ENCODE results near the gene UTS2R. TPM values are rescaled to one million over a fixed set of nuclear protein-coding genes. Genes with fewer than 3 reads are reported as not detected.
A peak's percentile ranks its signal among the peaks of the same experiment; 100 is the strongest.
"Not testable (repeated sequence)": the region's sequence is repeated elsewhere in the genome, so short reads cannot be mapped to it uniquely, and the experiment has no call there.

The UTS2R gene
- polyA plus RNA-seq, 1 donor (not counting 4 experiments of a cell fraction or from before 2014, with no cell fraction given), result not detected

DNA sequence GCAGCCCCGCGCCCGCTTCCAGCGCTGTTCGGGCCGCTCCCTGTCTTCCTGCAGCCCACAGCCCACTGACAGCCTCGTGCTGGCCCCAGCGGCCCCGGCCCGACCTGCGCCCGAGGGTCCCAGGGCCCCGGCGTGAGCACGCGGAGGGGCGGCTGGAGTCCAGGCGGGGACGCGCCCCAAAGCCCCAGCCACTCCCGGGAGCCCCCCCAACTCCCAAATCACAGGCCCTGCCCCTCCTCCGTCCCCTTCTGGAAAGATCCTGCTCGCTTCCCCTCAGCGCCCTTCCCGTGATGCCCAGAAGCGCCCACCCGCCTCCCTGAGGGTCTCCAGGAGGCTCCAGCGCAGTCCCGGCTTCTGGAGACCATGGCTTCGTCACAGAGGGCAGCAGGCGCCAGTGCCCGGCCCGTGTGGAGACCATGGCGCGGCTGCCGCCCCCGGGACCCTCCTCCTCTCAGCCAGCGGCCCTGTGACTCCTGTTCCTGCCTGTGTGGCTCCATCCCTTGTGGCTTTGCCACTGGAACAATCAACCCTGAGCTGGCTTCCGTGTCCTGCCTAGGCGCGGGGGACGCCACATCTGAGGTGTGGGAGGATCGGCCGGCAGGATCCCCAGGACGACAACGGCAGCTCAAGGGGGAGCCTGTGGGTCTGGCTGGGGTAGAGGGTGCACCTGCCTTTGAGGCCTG lies 3.9 kb downstream of the UTS2R start:
- H2AFZ ChIP-seq (ENCODE audit: control insufficient read depth, low read length), result no peak overlapping the region
- FAIRE-seq (no peak), DNase-seq (ENCODE audit: low read depth, low spot score) (no peak)
- no peak overlapping the region for H3K27ac ChIP-seq (ENCODE audit: control insufficient read depth, insufficient read depth, low read length)
- TF ChIP-seq, protein P1, sequence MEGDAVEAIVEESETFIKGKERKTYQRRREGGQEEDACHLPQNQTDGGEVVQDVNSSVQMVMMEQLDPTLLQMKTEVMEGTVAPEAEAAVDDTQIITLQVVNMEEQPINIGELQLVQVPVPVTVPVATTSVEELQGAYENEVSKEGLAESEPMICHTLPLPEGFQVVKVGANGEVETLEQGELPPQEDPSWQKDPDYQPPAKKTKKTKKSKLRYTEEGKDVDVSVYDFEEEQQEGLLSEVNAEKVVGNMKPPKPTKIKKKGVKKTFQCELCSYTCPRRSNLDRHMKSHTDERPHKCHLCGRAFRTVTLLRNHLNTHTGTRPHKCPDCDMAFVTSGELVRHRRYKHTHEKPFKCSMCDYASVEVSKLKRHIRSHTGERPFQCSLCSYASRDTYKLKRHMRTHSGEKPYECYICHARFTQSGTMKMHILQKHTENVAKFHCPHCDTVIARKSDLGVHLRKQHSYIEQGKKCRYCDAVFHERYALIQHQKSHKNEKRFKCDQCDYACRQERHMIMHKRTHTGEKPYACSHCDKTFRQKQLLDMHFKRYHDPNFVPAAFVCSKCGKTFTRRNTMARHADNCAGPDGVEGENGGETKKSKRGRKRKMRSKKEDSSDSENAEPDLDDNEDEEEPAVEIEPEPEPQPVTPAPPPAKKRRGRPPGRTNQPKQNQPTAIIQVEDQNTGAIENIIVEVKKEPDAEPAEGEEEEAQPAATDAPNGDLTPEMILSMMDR (optimal IDR thresholded peaks at IDR 0.05 in 1 of 3, IDR thresholded peaks at IDR 0.05 in 1 of 3, conservative IDR thresholded peaks at IDR 0.05 in 1 of 3; ENCODE audit: extremely low read depth in 1 of 3, insufficient read depth in 2 of 3, low read length in 3 of 3), result no peak
- no peak for TF ChIP-seq EZH2 (IDR thresholded peaks at IDR 0.05; ENCODE audit: low read length)
- no peaks in the 10 kb centered on the region for H3K9me1 ChIP-seq (ENCODE audit: control insufficient read depth, extremely low read depth, insufficient read depth, low read length)
- no peaks in the 10 kb centered on the region for H3K9me3 ChIP-seq (ENCODE audit: control insufficient read depth, low read depth, low read length)
- H3K36me3 ChIP-seq (ENCODE audit: control insufficient read depth in 2 of 2, extremely low read depth in 1 of 2, insufficient read depth in 2 of 2, low read length in 2 of 2), result no peaks in the 10 kb centered on the region
- no peak overlapping the region for H3K4me2 ChIP-seq (ENCODE audit: control insufficient read depth, extremely low read depth, insufficient read depth, low read depth, low read length)
- peaks cover 2% of the 10 kb centered on the region for H3K4me1 ChIP-seq (ENCODE audit: control insufficient read depth, extremely low read depth, insufficient read depth, low read length)
- H3K4me3 ChIP-seq (ENCODE audit: control insufficient read depth in 2 of 3, extremely low read depth in 1 of 3, insufficient read depth in 2 of 3, low read depth in 1 of 3, low read length in 3 of 3), result no peak overlapping the region
- dilution Hi-C loops (cut with MboI; ENCODE audit: extremely low pct_ligation_motif_present, low sequenced_read_pairs), result no loop called here
- H3K9ac ChIP-seq (ENCODE audit: control insufficient read depth, extremely low read depth, insufficient read depth, low read length), result no peak overlapping the region
- peaks cover 82% of the 10 kb centered on the region for H3K27me3 ChIP-seq (ENCODE audit: control insufficient read depth, extremely low read depth, insufficient read depth, low read length)
- H4K20me1 ChIP-seq (ENCODE audit: control insufficient read depth, extremely low read depth, insufficient read depth, low read length), result no peaks in the 10 kb centered on the region
- no peaks in the 10 kb centered on the region for H3K79me2 ChIP-seq (ENCODE audit: control insufficient read depth, insufficient read depth, low read length)

DNA sequence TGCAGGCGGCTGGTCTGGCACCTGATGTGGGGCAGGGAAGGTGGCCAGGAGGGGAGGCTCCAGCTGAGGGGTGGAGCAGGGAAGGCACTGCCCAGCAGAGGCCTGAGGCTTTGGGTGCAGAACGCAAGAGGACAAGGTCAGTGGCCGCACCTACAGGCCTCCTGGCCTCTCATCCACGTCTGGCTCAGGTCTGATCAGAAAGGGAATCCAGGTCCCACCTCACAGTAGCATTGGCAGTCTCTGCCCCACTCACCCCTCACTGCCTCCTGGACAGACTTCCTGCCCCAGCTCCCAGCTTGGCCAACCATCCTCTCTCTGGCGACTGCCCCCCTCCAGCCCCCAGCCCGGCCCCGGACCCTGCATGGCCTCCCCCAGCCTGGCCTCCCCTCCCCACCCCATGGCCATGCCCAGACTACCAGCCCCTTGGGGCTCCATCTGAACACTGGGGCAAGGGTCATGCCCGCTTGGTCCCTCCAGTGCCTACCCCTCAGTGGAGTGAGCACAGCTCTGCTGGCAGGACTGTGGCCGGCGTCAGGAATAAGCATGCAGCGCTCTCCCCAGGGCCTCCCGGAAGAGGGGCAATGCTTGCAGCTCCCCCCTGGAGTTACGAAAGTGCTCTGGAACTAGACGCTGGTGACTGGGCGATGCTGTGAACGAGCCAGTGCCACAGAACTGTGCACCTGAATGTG lies 4.6 kb downstream of the UTS2R start:
- Histone ChIP-seq H3K36me3 (ENCODE audit: control insufficient read depth in 2 of 2, extremely low read depth in 1 of 2, insufficient read depth in 2 of 2, low read length in 2 of 2) (no peaks in the 10 kb centered on the region), H3K4me2 (ENCODE audit: control insufficient read depth, extremely low read depth, insufficient read depth, low read depth, low read length) (no peak overlapping the region), H2AFZ (ENCODE audit: control insufficient read depth, low read length) (no peak overlapping the region), H3K27me3 (ENCODE audit: control insufficient read depth, extremely low read depth, insufficient read depth, low read length) (peaks cover 82% of the 10 kb centered on the region), H3K4me3 (ENCODE audit: control insufficient read depth in 2 of 3, extremely low read depth in 1 of 3, insufficient read depth in 2 of 3, low read depth in 1 of 3, low read length in 3 of 3) (no peak overlapping the region), H3K79me2 (ENCODE audit: control insufficient read depth, insufficient read depth, low read length) (no peaks in the 10 kb centered on the region), H3K9me1 (ENCODE audit: control insufficient read depth, extremely low read depth, insufficient read depth, low read length) (no peaks in the 10 kb centered on the region), H3K4me1 (ENCODE audit: control insufficient read depth, extremely low read depth, insufficient read depth, low read length) (no peaks in the 10 kb centered on the region), H3K27ac (ENCODE audit: control insufficient read depth, insufficient read depth, low read length) (no peak overlapping the region), H4K20me1 (ENCODE audit: control insufficient read depth, extremely low read depth, insufficient read depth, low read length) (no peaks in the 10 kb centered on the region), H3K9me3 (ENCODE audit: control insufficient read depth, low read depth, low read length) (no peaks in the 10 kb centered on the region), H3K9ac (ENCODE audit: control insufficient read depth, extremely low read depth, insufficient read depth, low read length) (no peak overlapping the region)
- TF ChIP-seq EZH2 (IDR thresholded peaks at IDR 0.05; ENCODE audit: low read length), result peak; percentile 64
- TF ChIP-seq, protein P1 (optimal IDR thresholded peaks at IDR 0.05 in 1 of 3, IDR thresholded peaks at IDR 0.05 in 1 of 3, conservative IDR thresholded peaks at IDR 0.05 in 1 of 3; ENCODE audit: extremely low read depth in 1 of 3, insufficient read depth in 2 of 3, low read length in 3 of 3), result no peak
- dilution Hi-C loops (cut with MboI; ENCODE audit: extremely low pct_ligation_motif_present, low sequenced_read_pairs), result no loop called here
- no peak for FAIRE-seq
- DNase-seq (ENCODE audit: low read depth, low spot score), result no peak

DNA sequence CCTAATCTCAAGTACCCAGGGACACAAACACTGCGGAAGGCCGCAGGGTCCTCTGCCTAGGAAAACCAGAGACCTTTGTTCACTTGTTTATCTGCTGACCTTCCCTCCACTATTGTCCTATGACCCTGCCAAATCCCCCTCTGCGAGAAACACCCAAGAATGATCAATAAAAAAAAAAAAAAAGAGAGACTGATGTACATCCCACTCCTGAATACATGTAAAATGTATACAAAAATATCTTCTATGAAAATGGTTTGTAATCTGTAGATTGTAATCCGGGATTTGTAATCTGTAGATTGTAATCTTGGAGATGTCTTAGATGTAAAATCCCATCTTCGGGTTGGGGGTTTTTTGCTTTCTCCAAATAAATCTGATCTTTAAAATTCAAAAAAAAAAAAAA lies 5.7 kb downstream of the UTS2R start:
- dilution Hi-C loops (cut with MboI; ENCODE audit: extremely low pct_ligation_motif_present, low sequenced_read_pairs); H2AFZ ChIP-seq (ENCODE audit: control insufficient read depth, low read length): not testable (repeated sequence)

More for the DNA sequence above, 5.7 kb downstream of the UTS2R start:
- not testable (repeated sequence) for H3K79me2 ChIP-seq (ENCODE audit: control insufficient read depth, insufficient read depth, low read length); FAIRE-seq; H3K27ac ChIP-seq (ENCODE audit: control insufficient read depth, insufficient read depth, low read length); H3K4me3 ChIP-seq (ENCODE audit: control insufficient read depth in 2 of 3, extremely low read depth in 1 of 3, insufficient read depth in 2 of 3, low read depth in 1 of 3, low read length in 3 of 3); H3K9ac ChIP-seq (ENCODE audit: control insufficient read depth, extremely low read depth, insufficient read depth, low read length); H3K4me2 ChIP-seq (ENCODE audit: control insufficient read depth, extremely low read depth, insufficient read depth, low read depth, low read length); H3K36me3 ChIP-seq (ENCODE audit: control insufficient read depth in 2 of 2, extremely low read depth in 1 of 2, insufficient read depth in 2 of 2, low read length in 2 of 2); DNase-seq (ENCODE audit: low read depth, low spot score); H3K9me1 ChIP-seq (ENCODE audit: control insufficient read depth, extremely low read depth, insufficient read depth, low read length); H4K20me1 ChIP-seq (ENCODE audit: control insufficient read depth, extremely low read depth, insufficient read depth, low read length); H3K9me3 ChIP-seq (ENCODE audit: control insufficient read depth, low read depth, low read length); H3K4me1 ChIP-seq (ENCODE audit: control insufficient read depth, extremely low read depth, insufficient read depth, low read length)
- H3K27me3 ChIP-seq (ENCODE audit: control insufficient read depth, extremely low read depth, insufficient read depth, low read length), result peaks cover 77% of the 10 kb centered on the region
